HG03280 (cell line): ENCODE results near the gene LIPC.

Experiments
- ATAC-seq: cut with Tn5 transposase; IDR thresholded peaks from one replicate; pipeline ENCODE4 v1.9.1; 2021; ENCODE audit warnings: mild to moderate bottlenecking, moderate library complexity; ENCODE audit not compliant: unreplicated experiment

The LIPC gene

DNA sequence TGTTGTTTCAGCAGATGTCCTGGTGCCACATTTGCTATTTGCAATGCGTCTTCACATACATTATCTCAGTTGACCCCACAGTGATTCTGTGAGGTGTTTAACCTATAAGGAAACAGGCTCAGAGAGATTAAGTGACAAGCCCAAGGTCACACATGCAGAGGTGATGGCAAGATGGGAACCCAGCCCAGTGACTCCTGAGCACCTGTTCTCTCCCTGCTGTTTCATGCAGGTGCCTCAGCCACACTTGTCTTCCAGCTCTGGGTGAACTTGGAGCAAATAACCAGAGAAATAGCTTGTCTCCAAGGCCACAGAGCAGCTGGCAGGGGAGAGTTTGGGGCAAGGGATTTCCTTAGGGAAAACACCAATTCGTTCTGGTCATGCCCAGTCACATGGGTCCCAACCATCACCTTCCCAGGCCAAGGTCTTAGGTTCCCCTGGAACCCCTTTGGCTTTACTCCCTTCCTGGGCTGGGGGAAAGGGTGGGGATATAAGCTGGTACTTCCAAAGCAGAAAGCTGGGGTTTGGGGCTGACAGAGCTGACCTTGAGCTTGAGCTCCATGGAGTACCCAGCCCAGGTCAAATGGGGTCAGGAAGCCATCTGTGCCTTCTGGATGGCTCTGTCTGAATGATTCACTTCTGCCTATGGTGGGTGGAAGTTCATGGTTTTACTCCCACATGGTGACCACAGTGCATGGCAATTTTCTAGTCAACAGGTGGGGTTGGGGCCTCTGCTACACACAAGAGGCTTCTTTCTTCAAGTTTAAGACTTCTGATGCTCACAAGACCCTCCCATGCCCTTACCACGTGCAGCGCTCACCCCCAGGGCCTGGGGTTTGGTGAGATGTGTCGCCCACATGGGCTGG is 22.4 kb downstream of the LIPC start:
- no peak for ATAC-seq

DNA sequence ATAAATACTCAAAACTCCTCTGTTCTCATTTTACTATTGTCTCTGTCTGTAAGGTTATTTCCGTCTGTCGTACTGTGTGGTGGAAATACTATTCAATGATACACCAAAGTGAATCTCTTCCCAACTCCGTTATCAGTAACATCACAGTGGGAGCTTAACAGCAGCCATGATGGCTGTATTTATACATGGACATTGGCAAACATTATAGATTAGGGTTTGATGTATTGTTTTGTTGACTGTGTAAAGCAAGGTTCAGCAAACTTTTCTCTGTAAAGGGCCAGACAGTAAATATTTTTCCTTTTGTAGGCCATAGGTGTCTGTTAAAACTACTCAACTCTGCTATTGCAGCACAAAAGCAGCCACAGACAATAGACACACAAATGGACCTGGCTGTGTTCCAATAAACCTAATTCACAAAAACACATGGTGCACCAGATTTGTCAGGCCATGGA is 23.2 kb downstream of the LIPC start:
- no peak for ATAC-seq

GRCh38 chr15:58457466-58457965 is 25.7 kb downstream of the LIPC start:
- no peak for ATAC-seq

DNA sequence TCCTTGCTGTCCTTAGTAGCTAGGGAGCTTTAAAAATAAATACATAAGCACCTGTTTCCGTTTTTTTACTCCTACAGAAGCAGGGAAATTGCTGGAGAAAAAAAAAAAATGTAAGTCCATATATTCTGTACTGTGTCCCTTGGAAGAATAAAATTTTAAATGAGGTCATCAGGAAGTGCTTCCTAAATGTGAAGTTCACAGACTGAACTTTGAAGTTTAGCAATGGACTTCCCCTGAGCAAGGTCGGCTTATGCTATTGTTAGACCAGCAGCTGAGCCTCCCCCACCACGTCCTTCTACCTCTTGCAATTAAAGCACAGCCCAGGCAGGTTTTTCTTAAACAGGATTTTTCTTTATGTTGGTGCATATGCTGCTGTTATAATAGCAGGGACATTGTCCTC is 26.3 kb downstream of the LIPC start:
- no peak for ATAC-seq

DNA sequence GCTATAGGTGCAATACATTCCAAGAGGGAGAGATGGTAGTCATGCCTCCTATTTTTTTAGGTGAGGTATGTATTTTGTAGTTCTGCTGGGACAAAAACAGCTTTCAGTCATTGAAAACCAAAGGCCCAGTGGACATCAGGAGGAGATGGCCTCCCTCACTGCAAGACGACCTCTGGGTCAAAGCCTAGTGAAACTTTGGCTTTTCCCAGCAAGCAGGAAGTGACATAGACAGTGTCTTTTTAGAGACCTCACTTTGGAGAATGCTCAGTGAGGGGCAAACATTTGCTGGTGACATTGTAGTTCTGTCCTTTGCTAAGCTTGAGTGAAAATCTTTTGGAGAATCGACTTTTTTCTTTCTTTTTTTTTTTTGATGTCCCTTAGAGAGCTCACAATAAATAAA is 27.3 kb downstream of the LIPC start:
- no peak for ATAC-seq

GRCh38 chr15:58459560-58459959 is 27.8 kb downstream of the LIPC start:
- ATAC-seq, result no peak

DNA sequence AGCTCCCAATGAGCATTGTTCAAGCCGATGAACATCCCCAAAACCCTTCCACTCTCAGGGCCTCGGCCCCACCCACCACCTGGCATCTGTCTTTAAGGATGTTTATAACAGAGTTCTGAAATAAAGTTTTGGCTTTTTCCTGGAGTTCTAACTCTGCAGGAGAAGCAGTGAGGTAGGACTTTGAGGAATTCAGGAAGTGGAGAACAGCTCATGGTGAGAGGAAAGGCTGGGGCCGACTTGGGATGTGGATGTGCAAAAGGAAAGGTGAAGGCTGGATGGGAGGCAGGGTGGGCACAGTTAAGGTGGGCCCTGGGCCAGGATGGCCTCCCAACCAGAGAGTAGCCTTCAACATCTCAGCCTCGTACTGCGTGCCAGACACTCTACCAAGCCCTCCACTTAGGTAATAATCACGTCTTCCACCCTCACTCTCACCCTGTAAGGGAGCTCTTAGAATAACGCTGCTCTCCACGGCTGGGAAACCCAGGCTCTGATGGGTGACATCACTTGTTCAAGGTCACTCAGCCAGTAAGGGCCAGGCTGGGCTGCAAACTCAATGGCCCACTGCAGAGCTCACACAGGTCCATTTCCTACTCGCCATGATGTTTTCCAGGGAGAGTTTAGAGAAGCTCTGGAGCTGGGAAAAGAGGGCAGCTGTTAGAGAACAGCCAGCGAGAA is 28.5 kb downstream of the LIPC start:
- no peak for ATAC-seq

DNA sequence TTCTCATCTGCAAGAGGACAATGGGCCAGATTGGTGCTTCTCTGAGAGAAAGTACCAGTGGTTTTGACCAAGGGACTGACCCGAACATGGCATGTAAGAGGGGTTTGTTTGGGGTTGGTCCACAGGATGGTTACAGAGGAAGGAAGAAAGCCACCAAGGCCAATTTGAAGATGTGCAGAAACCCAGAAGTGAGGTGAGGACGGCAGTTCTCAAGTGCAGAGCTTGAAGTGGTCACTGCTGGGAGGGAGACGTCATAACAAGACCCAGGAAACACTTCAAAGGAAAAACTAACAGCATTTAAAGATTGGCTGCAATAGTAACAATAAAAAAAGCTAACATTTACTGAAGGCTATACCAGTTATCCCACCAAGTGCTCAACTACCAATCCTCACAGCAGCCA is 29.1 kb downstream of the LIPC start:
- ATAC-seq, result no peak

DNA sequence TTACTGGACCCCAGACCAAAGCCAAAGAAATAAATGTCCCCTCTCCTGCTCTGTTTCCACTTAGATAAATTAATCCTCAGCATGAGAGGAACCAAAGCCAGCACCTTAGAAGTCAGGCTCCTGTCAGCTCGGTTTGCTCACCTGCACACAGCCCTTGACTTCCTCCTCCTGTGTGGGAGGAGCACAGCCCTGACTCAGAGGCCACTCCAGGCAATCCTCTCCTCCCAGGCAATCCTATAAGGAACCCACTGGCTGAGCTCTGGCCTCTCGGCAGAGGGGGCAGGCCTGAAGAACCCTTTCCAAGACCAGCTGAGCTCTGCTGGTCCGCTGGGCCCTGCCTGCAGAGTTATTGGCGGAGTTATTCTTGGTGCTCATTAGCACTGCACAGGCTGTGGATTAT is 30.8 kb downstream of the LIPC start:
- ATAC-seq, result no peak

DNA sequence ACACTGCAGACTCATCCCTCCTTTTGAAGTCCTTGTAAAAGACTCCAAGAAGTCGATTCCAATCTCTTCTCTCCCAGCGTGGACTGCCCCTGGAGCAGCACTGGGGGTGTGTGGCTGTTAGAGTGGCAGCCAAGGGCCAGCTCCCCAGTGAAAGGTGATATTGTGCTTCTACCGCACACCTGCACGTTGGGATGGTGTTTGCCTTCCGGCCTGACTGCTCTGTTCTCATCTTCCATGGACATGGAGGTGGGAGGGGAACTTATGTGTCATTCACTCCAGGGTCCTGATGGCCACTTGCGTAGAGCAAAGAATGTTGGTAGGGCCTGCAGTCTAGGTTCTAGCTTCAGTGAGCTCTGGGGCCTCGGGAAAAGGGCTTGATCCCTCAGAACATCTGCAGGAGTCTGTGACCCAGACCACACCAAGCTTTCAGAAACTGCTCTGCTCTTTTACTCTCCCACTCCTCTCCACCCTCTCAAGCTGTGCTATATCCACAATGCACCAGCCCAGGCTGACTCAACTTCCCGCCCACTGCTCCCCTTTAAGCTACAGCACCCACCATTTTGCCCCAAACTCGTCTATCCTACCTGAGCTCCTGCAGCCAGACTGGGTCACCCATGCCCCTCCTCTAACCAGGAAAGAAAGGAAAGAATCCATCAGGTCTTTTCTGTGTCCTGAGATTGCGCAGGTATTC is 31.3 kb downstream of the LIPC start:
- ATAC-seq, result no peak

DNA sequence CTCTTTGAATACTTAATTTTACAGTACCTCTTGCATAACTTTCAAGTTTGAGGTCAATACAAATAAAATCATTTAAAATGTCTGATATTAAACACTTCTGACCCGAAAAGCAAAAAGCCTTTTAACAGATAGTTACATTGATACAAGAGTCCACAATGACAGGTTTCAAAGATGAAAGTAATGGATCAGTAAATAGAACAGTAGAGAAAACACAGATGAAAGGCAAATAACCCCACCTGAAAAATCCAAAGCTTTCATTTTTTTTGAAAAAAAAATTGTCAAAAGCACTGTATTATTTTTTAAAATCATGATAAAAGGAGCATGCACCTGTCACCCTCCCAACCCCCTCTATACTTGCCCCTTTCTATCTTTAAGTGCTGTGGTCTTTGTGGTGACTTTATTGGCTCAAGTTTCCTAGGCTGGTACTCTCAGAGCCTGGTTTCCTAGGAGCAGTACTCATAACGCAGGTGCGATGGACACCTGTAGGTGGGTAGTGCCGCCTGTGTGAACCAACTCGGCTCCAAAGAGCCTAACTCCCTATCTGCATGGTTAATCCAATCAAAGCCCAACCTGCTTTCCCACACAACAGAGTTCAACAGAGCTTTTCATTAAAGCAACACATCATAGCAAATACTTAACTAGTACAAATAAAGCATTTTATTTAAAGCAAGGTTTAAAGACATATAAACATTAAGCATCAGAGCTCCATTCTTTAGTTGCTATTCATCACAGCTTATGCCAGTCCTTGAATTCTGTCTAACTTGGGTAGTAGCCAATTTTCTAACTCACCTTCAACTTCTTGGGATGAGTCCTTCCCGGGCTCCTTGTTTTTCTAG is 32.2 kb downstream of the LIPC start:
- no peak for ATAC-seq

GRCh38 chr15:58465070-58465469 is 33.3 kb downstream of the LIPC start:
- no peak for ATAC-seq

- no peak for ATAC-seq
These were observed 34.2 kb downstream of the LIPC start for GRCh38 chr15:58465866-58466517.

- no peak for ATAC-seq
These were observed 34.8 kb downstream of the LIPC start for GRCh38 chr15:58466566-58466965.

GRCh38 chr15:58467121-58467721 is 35.4 kb downstream of the LIPC start:
- ATAC-seq, result no peak

GRCh38 chr15:58467722-58468423 is 36.1 kb downstream of the LIPC start:
- no peak for ATAC-seq

DNA sequence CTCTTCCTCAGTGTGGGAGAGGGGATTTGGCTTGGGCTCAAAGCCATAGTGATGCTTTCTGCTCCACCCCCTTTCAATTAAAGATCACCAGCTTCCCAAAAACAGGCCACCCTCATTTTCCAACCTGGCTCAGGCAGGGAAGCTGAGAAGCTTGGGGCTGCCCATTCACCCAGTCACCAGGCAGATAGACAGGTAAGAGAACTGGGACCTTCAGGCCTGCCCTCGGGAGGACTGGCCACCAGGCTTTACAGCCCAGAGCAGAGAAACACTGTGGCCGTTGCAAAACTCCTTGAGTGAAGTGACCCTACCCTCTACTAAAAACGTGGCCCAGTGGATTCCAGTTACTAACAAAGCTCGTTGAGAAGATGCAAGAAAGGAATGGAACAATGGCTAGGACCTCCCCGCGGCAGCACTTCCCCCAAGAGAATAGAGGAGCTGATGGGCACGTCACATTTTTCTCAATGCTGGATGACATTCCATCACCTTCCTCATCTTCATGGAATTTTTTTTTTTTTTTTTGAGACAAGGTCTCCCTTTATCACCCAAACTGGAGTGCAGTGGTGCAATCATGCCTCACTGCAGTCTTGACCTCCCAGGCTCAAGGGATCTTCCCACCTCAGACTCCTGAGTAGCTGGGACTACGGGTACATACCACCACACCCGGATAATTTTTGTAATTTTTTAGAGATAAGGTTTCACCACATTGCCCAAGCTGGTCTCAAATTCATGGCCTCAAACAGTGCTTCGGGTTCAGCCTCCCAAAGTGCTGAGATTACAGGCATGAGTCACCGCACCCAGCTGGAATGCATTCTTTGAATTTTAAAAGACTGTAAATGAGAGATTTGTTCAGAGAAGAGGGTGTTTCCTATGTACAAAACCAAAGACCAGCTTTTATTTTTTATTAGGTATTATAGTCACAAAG is 37.9 kb downstream of the LIPC start:
- ATAC-seq, result no peak

- no peak for ATAC-seq
These were observed 39.6 kb downstream of the LIPC start for GRCh38 chr15:58471348-58471747.
